ENCODE measurements around the gene DDX10.
"Not testable (repeated sequence)": the region's sequence is repeated elsewhere in the genome, so short reads cannot be mapped to it uniquely, and the experiment has no call there.

The DDX10 gene

GRCh38 chr11:108664730-108665525 lies at the start of gene DDX10:
DDX10 (plus strand) TSS chr11:108665069; CDS start chr11:108665154, 85 bp downstream.
- peak; percentile 97 for DNase-seq (ENCODE audit: low read depth, low spot score)

DNA sequence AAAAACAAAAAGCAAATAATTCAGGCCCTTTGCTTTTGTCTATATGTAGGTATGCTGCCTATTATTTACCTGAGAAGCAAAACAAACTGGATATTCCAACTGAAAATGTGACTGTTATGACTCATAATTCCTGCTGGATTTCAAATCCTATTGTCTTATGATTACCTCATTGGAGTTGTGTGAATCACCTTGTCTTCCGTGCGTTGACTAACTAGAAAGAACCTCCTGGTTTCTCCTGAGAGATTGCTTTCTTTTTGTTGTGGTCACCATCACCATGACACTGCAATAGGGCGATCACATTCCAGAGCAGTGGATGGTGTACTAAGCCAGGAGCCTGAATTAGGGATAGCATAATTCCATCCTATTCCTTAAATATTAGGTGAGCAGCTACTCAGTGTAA lies 48.3 kb upstream of the DDX10 start:
- no peak for DNase-seq (ENCODE audit: low read depth, low spot score)

DNA sequence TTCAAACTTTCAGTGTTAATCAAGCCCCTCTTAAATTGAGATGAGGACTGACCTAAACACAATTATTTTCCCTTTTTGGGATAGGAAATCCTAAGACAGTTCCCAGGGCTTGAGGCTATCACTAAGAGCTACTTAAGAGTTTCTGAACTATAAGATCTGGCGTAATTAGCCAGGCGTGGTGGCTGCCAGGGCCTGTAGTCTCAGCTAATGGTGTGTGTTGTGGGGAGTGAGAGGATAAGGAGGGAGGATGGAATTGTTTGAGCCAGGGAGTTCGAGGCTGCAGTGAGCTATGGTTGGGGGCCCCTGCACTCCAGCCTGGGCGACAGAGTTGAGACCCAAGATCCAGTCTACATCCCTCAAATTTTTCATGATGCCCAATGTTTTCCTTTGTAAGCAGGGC lies 47.8 kb upstream of the DDX10 start:
- DNase-seq (ENCODE audit: low read depth, low spot score) = no peak

DNA sequence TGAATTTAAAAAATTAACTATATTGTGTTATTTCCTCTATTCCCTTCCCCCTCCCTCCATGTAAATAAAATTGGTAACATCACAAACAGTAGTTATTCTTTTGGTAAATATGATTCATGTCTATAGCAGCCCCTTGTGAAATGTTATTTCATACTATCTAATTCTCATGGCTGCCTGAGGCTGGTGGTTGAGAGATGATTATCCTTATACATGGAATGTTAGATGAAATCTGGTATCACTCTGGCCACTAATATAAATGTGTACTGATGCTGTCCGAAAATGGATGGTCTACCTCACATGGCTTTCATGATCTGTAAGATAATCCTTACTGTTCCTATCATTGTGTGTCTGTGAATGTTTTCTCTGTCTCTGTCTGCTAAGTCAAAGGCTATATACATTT lies 46.3 kb upstream of the DDX10 start:
- DNase-seq (ENCODE audit: low read depth, low spot score) = no peak

DNA sequence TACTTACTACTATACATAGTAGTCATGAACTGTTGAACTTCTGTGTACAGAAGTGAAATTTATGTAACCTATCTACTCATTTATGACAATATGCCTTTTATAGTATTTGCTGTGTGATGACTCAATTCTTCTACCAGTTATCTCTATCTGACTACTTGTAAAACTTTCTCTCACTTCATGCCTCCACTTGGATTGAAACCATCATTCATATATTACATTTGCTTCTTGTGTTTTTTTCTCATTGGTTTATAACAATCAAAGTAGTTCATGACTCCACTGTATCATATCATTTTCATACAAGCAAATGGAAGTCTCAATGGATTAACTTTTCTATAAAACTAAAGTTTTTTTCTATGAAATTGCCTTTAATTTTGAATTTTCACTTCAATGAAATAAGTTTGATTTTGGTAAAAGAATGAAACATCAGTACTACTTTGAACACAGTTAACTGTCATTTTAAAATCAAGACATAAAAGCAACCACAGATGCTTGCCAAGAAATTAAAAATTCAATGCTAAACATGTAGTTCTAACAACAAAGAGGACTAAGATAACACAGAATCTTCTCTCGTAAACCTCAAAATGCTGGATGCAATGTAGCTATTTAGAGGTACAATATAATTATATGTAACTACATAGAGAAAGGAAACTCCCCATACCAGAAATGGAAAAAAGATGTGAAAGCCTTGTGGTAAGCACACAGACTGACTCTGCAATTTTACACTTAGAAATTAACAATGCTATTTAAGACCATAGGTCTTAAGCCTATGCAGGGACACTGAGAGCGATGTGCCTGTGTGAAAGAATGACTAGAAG lies 43.7 kb upstream of the DDX10 start:
- no peak for DNase-seq (ENCODE audit: low read depth, low spot score)

- no peak for DNase-seq (ENCODE audit: low read depth, low spot score)
Observed at GRCh38 chr11:108622341-108622740, 42.5 kb upstream of the DDX10 start.

DNA sequence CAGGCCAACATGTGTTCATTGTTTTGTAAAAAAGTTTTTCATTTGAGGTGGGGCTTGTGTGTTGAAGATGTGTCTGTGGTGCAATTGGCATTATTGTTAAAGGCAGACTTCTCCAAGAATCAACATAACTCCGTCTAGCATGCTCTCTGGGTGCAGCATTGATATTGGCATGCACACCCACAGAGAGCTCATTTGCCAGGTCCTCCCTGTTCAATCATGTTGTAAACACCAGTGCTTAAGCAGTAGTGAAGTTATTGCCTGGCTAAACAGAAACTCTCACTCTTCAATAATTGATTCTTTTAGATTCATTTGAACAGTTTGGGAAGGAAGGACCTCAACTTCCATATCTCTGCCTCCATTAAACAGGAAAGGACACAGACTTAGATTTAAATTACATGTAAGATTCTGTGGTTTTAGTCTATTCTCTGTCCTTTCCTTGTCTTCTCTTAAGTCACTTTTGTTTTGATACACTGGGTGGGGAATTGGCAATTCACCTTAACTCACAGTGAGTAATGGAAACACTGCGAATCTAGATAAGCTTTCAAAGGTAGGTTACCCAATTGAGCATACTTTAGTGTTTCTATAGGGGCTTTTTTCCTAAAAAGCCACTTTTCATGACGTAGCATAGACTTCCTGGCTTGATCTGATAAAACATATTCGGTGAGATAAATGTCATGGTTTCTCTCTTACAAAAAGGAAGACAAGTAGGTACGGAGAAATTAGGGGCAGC lies 40.5 kb upstream of the DDX10 start:
- no peak for DNase-seq (ENCODE audit: low read depth, low spot score)

DNA sequence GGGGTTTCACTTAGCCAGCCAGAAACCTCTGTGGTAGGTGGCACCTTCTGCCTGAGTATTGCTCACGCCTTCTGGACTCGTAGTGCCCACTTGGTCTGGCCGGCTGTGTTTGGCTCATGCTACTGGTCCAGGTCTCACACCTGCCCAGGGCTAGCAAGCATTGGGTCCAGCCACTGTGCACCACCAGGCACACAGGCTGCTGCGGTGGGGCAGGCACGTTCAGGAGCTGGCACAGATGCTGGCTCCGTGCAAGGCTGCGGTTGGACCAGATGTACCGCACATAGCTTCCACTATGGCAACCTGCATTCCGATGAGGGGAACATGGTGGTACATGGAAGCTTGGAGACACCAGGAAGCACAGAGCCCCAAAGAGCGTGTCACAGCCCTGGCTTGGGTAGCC lies 36.5 kb upstream of the DDX10 start:
- DNase-seq (ENCODE audit: low read depth, low spot score) = no peak

DNA sequence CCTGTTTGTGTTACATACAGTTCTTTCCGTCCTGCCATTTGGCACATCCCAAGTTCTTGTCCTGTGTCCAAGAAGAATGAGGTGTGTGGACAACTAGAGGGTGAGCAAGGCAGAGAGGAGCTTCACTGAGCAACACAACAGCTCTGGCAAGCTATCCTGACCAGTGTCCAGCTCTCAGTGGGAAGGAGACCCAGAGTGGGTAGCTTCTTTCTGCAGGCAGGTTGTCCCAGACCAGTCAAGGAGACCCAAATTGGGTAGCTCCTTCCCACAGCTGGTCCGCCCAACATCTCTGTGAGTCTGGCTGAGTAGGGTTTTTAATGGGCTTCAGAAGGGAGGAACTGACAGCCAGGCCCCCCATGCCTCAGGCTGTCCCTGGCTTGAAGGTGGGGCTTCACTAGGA lies 36.1 kb upstream of the DDX10 start:
- DNase-seq (ENCODE audit: low read depth, low spot score) = no peak

DNA sequence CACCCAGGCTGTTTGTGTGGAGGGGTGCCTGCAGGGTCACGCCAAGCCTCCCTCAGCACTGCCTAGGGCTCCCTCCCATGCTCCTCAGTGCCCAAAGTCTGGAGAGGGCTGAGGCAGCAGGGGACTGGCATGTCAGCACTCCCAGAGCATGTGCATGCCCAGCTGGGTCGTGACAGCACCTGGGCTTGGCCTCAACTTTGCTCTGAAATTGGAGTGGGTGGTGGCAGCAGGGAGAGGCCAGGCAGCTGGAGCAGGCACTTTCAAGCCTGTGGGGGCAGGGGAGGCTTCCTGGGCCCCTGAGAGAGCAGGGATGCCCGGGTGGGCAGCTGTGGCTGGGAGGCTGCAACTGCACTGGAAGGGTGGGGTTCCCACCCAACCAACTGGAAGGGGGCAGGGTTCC lies 35.6 kb upstream of the DDX10 start:
- no peak for DNase-seq (ENCODE audit: low read depth, low spot score)

GRCh38 chr11:108632041-108632704 lies 32.7 kb upstream of the DDX10 start:
- DNase-seq (ENCODE audit: low read depth, low spot score) = no peak

DNA sequence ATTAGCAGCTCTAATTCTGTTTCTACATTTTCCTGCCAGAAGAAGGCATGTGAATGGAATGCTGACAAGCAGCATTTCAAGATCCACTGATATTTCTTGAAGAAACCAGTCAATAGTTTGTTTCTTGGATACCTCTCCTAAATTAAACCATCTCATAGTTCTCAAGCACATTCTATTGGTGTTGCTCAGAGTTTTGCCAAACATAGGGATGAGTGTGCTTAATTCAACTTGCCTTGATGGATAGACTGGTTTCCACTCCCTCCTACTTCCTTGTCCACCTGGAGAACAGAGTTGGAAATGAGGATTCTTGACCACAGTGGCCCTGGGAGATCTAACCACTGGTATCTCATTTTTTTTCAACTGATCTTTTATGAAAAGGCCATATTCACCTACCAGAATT lies 29.8 kb upstream of the DDX10 start:
- DNase-seq (ENCODE audit: low read depth, low spot score) = no peak

DNA sequence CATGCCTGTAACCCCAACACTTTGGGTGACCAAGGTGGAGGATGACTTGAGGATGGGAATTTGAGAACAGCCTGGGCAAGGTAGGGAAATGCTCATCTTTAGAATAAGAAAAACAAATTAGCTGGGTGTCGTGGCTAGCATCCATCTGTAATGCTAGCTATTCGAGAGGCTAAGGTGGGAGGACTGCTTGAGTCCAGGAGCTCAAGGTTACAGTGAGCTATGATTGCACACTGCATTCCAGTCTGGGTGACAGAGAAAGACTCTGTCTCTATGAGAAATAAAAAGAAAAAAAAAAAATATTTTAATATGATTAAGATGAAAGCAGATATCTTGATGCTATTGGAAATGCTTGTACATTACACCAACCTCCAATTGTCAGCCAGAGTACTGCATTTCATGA lies 28.6 kb upstream of the DDX10 start:
- no peak for DNase-seq (ENCODE audit: low read depth, low spot score)

- no peak for DNase-seq (ENCODE audit: low read depth, low spot score)
Observed at GRCh38 chr11:108639146-108639545, 25.7 kb upstream of the DDX10 start.

- DNase-seq (ENCODE audit: low read depth, low spot score) = not testable (repeated sequence)
Observed at GRCh38 chr11:108641752-108642151, 23.1 kb upstream of the DDX10 start.

DNA sequence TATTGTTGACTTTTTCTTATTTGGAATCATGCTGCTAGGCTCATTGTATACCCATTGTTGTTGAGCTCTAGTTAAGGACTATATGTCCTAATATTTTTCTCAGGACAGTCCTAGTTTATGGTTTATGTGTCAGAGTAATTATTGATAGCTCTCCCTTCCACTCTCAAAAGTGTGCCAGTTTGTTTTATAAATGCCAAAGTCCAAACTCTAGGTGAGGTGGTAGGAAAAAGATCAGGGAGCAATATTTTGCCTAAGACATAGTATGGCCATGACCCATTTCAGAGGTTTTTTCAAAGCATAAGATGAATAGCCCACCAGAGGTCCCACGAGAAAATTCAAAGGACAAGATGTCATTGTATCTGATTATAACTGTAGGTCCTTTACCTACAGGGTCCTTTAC lies 20.9 kb upstream of the DDX10 start:
- DNase-seq (ENCODE audit: low read depth, low spot score) = no peak

- no peak for DNase-seq (ENCODE audit: low read depth, low spot score)
Observed at GRCh38 chr11:108645970-108646369, 18.9 kb upstream of the DDX10 start.

- DNase-seq (ENCODE audit: low read depth, low spot score) = no peak
Observed at GRCh38 chr11:108647387-108647700, 17.5 kb upstream of the DDX10 start.

- DNase-seq (ENCODE audit: low read depth, low spot score) = peak; percentile 39
Observed at GRCh38 chr11:108647701-108648527, 17.0 kb upstream of the DDX10 start.

DNA sequence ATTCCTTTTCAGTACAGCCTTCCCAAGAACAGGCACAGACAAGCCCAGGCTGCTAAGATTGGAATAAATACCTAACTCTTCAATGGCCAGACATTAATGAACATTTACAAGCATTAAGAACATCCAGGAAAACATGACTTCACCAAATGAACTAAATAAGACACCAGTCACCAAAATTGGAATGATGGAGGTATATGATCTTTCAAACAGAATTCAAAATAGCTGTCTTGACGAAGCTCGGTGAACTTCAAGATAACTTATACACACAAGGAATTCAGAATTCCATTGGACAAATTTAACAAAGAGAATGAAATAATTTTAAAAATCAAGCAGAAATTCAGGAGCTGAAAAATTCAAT lies 16.4 kb upstream of the DDX10 start:
- DNase-seq (ENCODE audit: low read depth, low spot score) = no peak

GRCh38 chr11:108654100-108654499 lies 10.8 kb upstream of the DDX10 start:
- not testable (repeated sequence) for DNase-seq (ENCODE audit: low read depth, low spot score)

All from brain pericyte (primary cell).